Lung (tissue), 12 donors: ENCODE results near the gene RFX3. TPM values are rescaled to one million over a fixed set of nuclear protein-coding genes. Genes with fewer than 3 reads are reported as not detected.

Experiments
- ATAC-seq: fragments of 200-7000 bp; cut with Tn5 transposase; one replicate; pipeline ENCODE4 v1.9.1; 2020; ENCODE audit warnings: moderate number of reproducible peaks; ENCODE audit not compliant: insufficient read depth, low FRiP score
- DNase-seq, 3 donors: peaks; one replicate each; pipeline ENCODE4 v3.0.0-alpha.2; 2013 to 2017
- H3K27ac ChIP-seq, 2 donors: one replicate each; pipeline ENCODE4 v1.5.1; 2013; ENCODE audit warnings: mild to moderate bottlenecking in 2 of 2, moderate library complexity in 2 of 2, control low read depth in 1 of 2, inconsistent platforms in 1 of 2, low read depth in 1 of 2, low read length in 1 of 2
- H3K27me3 ChIP-seq, 3 donors: one replicate each; pipeline ENCODE4 v1.5.1; 2013; ENCODE audit warnings: low read length in 2 of 3; ENCODE audit not compliant: control insufficient read depth in 3 of 3, insufficient read depth in 3 of 3
- H3K36me3 ChIP-seq, 4 donors: one replicate each; pipeline ENCODE4 v1.5.1; 2013; ENCODE audit warnings: low read length in 4 of 4, mild to moderate bottlenecking in 1 of 4, moderate library complexity in 1 of 4; ENCODE audit not compliant: control insufficient read depth in 4 of 4, insufficient read depth in 4 of 4
- H3K4me1 ChIP-seq, 5 donors: one replicate each; pipeline ENCODE4 v1.5.1; 2013; ENCODE audit warnings: low read length in 5 of 5, mild to moderate bottlenecking in 2 of 5, moderate library complexity in 1 of 5; ENCODE audit not compliant: control insufficient read depth in 5 of 5, insufficient read depth in 5 of 5
- H3K4me3 ChIP-seq: one replicate; pipeline ENCODE4 v1.5.1; 2013; ENCODE audit warnings: mild to moderate bottlenecking, control low read depth, moderate library complexity
- H3K9ac ChIP-seq, 2 donors: one replicate each; pipeline ENCODE4 v1.5.1; 2013; ENCODE audit warnings: low read length in 2 of 2, control low read depth in 1 of 2; ENCODE audit not compliant: insufficient read depth in 1 of 2
- H3K9me3 ChIP-seq, 4 donors: one replicate each; pipeline ENCODE4 v1.5.1; 2013; ENCODE audit warnings: low read length in 3 of 4, mild to moderate bottlenecking in 1 of 4, moderate library complexity in 1 of 4; ENCODE audit not compliant: control insufficient read depth in 4 of 4, insufficient read depth in 3 of 4
- WGBS, 2 donors: extraction: QIAGEN DNeasy Blood & Tissue Kit; methylation state at CpG; one replicate each; pipeline ENCODE4 v1.1.7; 2013; 5-methylcytosine and 5-hydroxymethylcytosine counted together
- polyA plus RNA-seq, 2 donors: library from polyadenylated mRNA; stranded (reverse); fragments of 200-250 nt; gene quantifications; one replicate each; pipeline ENCODE4 v1.2.1, GENCODE V29; 2013
- total RNA-seq, 2 donors: library from RNA; depleted of rRNA in 1 of 2; stranded (reverse); fragments of >200 nt in 1 of 2; gene quantifications; one replicate each; pipeline ENCODE4 v1.2.1, GENCODE V29; 2014 to 2021
- TF ChIP-seq, protein P1 (sequence below): IDR thresholded peaks from 2 replicates; pipeline ENCODE4 v1.5.1; 2012; ENCODE audit warnings: mild to moderate bottlenecking; ENCODE audit errors: control extremely low read depth, extremely low read depth
- donor health status: control.
- donor health status: control.
- donor health status: Bipolar disorder and iron deficiency.
- donor health status: healthy.
- donor health status: DM: yes; HTN: yes; CAD: no.

RFX3 gene
- total and polyA plus RNA-seq, 4 donors: 3.3 to 45.8 (median 14.0) TPM

DNA sequence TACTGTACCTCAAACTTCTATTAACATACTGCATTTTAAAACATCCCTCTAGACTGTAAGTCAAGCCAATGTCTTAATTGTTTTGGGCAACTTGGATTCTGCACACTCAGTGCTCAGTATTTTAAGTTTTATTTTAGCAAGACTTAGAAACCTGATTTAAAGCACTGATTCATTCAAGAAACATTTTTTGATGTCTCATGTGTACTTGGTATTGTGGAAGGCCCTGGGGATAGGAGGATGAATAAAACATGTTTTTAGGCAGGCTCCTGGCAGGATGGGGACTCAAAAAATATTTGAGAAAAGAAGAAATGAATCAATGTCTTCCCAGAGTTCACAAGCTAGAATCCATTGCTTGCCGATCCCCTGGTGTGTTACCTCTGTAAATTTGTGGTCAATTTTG lies 347.9 kb downstream of the RFX3 start:
- WGBS, 2 donors: 40 to 97% methylated on average over 1 of the region's 1 CpG
- Histone ChIP-seq H3K36me3 (no peaks in the 10 kb centered on the region), H3K27me3 (peaks cover under 1 to 32% (median 30%) of the 10 kb centered on the region in 3 donors), H3K9ac (no peak overlapping the region), H3K4me3 (no peak overlapping the region), H3K27ac (no peak overlapping the region), H3K4me1 (peaks cover 0 to 11% (median 4%) of the 10 kb centered on the region in 5 donors), H3K9me3 (no peaks in the 10 kb centered on the region)
- TF ChIP-seq, protein P1, sequence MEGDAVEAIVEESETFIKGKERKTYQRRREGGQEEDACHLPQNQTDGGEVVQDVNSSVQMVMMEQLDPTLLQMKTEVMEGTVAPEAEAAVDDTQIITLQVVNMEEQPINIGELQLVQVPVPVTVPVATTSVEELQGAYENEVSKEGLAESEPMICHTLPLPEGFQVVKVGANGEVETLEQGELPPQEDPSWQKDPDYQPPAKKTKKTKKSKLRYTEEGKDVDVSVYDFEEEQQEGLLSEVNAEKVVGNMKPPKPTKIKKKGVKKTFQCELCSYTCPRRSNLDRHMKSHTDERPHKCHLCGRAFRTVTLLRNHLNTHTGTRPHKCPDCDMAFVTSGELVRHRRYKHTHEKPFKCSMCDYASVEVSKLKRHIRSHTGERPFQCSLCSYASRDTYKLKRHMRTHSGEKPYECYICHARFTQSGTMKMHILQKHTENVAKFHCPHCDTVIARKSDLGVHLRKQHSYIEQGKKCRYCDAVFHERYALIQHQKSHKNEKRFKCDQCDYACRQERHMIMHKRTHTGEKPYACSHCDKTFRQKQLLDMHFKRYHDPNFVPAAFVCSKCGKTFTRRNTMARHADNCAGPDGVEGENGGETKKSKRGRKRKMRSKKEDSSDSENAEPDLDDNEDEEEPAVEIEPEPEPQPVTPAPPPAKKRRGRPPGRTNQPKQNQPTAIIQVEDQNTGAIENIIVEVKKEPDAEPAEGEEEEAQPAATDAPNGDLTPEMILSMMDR: no peak
- no peak for ATAC-seq
- no peak for DNase-seq

DNA sequence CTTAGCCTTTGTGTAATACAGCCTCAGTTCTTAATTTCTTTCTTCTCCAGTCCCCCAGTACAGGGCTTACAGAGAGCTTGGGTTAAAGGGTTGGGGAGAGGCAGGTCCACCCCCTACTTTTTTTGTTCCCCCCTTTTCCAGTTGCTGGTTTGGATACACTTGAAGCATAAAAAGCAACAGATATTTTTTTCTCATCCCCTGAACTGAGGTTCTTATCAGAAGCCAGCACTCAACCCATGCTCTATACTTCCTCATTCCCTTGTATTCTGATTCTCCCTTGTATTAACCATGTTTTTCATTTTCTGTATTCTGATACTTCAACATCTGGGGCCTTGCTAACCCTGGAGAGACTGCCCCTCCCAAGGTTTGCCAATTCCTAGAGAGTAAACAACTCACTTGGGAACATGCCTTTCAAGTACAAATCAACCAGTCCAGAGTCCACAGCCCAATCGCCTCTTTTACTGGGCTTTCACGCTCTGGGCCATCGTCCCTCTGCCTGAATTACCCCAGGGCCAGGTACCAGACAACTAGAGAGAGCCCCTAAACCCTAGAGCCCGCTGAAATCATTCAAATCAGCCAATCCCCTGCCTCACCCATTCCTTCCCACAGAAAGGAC lies 348.5 kb downstream of the RFX3 start:
- H3K36me3 ChIP-seq: no peaks in the 10 kb centered on the region
- H3K4me1 ChIP-seq: peaks cover 0 to 11% (median 4%) of the 10 kb centered on the region in 5 donors
- H3K27me3 ChIP-seq: peaks cover 0 to 26% (median 24%) of the 10 kb centered on the region in 3 donors
- DNase-seq (no peak), ATAC-seq (no peak)
- TF ChIP-seq, protein P1: no peak
- no peak overlapping the region for H3K9ac ChIP-seq
- no peak overlapping the region for H3K4me3 ChIP-seq
- no peaks in the 10 kb centered on the region for H3K9me3 ChIP-seq
- WGBS, 2 donors: 64 to 73% methylated on average over 4 of the region's 4 CpGs
- no peak overlapping the region for H3K27ac ChIP-seq

DNA sequence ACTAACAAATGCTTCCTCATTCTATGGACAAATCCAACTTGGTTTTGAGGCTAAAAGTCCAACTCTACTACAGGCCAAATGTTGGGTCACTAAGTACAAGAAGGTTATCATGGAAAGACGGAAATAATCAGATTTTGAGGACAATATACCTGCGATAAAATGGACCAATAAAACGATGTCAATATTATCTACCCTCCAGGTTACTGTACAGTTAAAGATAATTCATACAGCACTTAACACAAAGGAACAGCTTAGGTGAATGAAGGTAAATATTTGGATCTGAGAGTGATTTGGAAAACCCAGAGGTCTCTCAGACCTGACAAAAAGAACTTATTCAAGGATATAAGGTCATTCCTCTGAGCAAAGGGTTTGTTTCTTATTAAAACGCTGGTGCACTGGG lies 352.4 kb downstream of the RFX3 start:
- no peak for DNase-seq
- Histone ChIP-seq H3K9me3 (no peaks in the 10 kb centered on the region), H3K27me3 (no peaks in the 10 kb centered on the region), H3K27ac (no peak overlapping the region), H3K4me1 (no peaks in the 10 kb centered on the region), H3K36me3 (no peaks in the 10 kb centered on the region), H3K4me3 (no peak overlapping the region), H3K9ac (no peak overlapping the region)
- ATAC-seq: no peak
- TF ChIP-seq, protein P1: no peak
- 70 to 84% methylated on average over 4 of the region's 4 CpGs for WGBS, 2 donors

DNA sequence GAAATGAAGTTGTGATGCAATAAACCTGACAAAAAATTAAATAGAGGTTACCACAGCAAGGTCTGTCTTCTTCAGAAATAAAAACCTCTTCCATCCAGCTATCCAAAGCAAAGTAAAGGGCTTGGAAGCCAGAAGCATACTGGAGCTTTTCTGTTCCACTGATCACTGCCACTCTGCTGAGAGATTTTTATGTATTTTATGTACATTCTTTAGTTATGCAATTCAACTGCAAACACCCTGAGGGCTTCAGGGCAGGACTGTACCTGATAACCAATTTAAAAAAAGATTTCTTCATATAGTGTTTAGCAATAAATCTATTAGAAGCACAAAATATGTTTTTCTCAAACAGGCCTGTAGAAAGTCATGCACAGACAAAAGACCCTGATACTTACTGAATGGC lies 355.0 kb downstream of the RFX3 start:
- Histone ChIP-seq H3K4me3 (no peak overlapping the region), H3K9ac (no peak overlapping the region), H3K9me3 (no peaks in the 10 kb centered on the region), H3K27ac (no peak overlapping the region), H3K4me1 (no peaks in the 10 kb centered on the region), H3K27me3 (no peaks in the 10 kb centered on the region), H3K36me3 (no peaks in the 10 kb centered on the region)
- ATAC-seq (no peak), DNase-seq (no peak)
- TF ChIP-seq, protein P1: no peak
